GM12878 (cell line): ENCODE results near the gene PCDHB1. TPM values are rescaled to one million over a fixed set of nuclear protein-coding genes. Genes with fewer than 3 reads are reported as not detected.
"Not testable (repeated sequence)": the region's sequence is repeated elsewhere in the genome, so short reads cannot be mapped to it uniquely, and the experiment has no call there.

Experiments used
- ATAC-seq: fragments of 200-7000 bp; cut with Tn5 transposase; 3 replicates; pipeline ENCODE4 v1.9.1; 2020; ENCODE audit warnings: mild to moderate bottlenecking, moderate library complexity
- BruUV-seq: library from RNA; stranded (reverse); fragments of 400-500 nt; replicated peaks from 2 replicates; lab custom pipeline; 2021; lab: Mats Ljungman, UMichigan
- CTCF ChIA-PET: fragments of 300-600 bp; sonication (Branson Sonifier 250); formaldehyde crosslinking; extraction: SDS; loops from one replicate; lab custom pipeline; 2021; ENCODE audit warnings: inconsistent platforms; lab: Yijun Ruan, JAX
- POLR2A ChIA-PET: fragments of 350-600 bp; formaldehyde crosslinking; extraction: SDS; loops from one replicate; lab custom pipeline; 2021; ENCODE audit warnings: inconsistent platforms; lab: Charles Lee
- RAD21 ChIA-PET: fragments of 300-600 bp; sonication (Branson Sonifier 250); formaldehyde crosslinking; loops from one replicate; lab custom pipeline; 2023; ENCODE audit warnings: antibody characterized with exemption; ENCODE audit not compliant: unreplicated experiment; lab: Charles Lee
- SMC1A ChIA-PET: fragments of 300-600 bp; sonication (Branson Sonifier 250); formaldehyde crosslinking; loops from one replicate; lab custom pipeline; 2023; ENCODE audit not compliant: unreplicated experiment, uncharacterized antibody; lab: Charles Lee
- DNase-seq: peaks from one replicate; pipeline ENCODE4 v3.0.0-alpha.2; 2011; ENCODE audit warnings: low read depth, low spot score
- FAIRE-seq: peaks from 3 replicates; lab custom pipeline; 2011; peaks lifted over from hg19 to GRCh38; lab: Jason Lieb, UNC
- H2AFZ ChIP-seq: 2 replicates; pipeline ENCODE4 v1.6.0; 2011; ENCODE audit warnings: low read depth, low read length, control low read depth; ENCODE audit not compliant: control insufficient read depth
- H3K27ac ChIP-seq: 2 replicates; pipeline ENCODE4 v1.5.1; 2011; ENCODE audit warnings: control low read depth; ENCODE audit not compliant: control insufficient read depth, insufficient read depth
- H3K27me3 ChIP-seq, 2 experiments: replicated peaks in 1 of 2; 2 replicates each; pipeline versions ENCODE4 v1.6.0 to v1.6.1; 2011; ENCODE audit warnings: low read length in 1 of 2; ENCODE audit not compliant: control insufficient read depth in 2 of 2, insufficient read depth in 2 of 2
- H3K36me3 ChIP-seq, 2 experiments: 2 replicates each; pipeline ENCODE4 v1.5.1; 2011; ENCODE audit warnings: low read length in 1 of 2; ENCODE audit not compliant: control insufficient read depth in 2 of 2, insufficient read depth in 2 of 2
- H3K4me1 ChIP-seq: 2 replicates; pipeline ENCODE4 v1.6.1; 2011; ENCODE audit warnings: mild to moderate bottlenecking, low read length, moderate library complexity, mixed read lengths; ENCODE audit not compliant: control insufficient read depth, insufficient read depth
- H3K4me2 ChIP-seq: 2 replicates; pipeline ENCODE4 v1.6.0; 2011; ENCODE audit warnings: control low read depth; ENCODE audit not compliant: control insufficient read depth, insufficient read depth
- H3K4me3 ChIP-seq: fragments of 200-600 bp; sonication (generic); 2 replicates; pipeline ENCODE4 v1.5.1; 2016
- H3K79me2 ChIP-seq: 2 replicates; pipeline ENCODE4 v1.6.0; 2011; ENCODE audit warnings: low read length; ENCODE audit not compliant: control insufficient read depth, insufficient read depth
- H3K9ac ChIP-seq: 2 replicates; pipeline ENCODE4 v1.8.0; 2011; ENCODE audit warnings: low read length, control low read depth, mixed read lengths; ENCODE audit not compliant: control insufficient read depth, insufficient read depth
- H3K9me3 ChIP-seq: replicated peaks from 3 replicates; pipeline ENCODE4 v1.5.1; 2011; ENCODE audit warnings: mild to moderate bottlenecking, low read length; ENCODE audit not compliant: control insufficient read depth, insufficient read depth
- H4K20me1 ChIP-seq: 2 replicates; pipeline ENCODE4 v1.6.0; 2011; ENCODE audit not compliant: control insufficient read depth, insufficient read depth
- CREM ChIP-seq: IDR thresholded peaks from 2 replicates; pipeline ENCODE4 v1.6.1; 2014; ENCODE audit warnings: antibody characterized with exemption, low read depth
- DPF2 ChIP-seq: fragments of 450-650 bp; IDR thresholded peaks from 2 replicates; pipeline ENCODE4 v1.6.1; 2017; ENCODE audit warnings: mild to moderate bottlenecking
- ESRRA ChIP-seq: IDR thresholded peaks from 2 replicates; pipeline ENCODE4 v1.6.1; 2012; ENCODE audit warnings: mild to moderate bottlenecking, low read length, improper control_type of control experiment
- MTA3 ChIP-seq: IDR thresholded peaks from 2 replicates; pipeline ENCODE4 v1.6.1; 2012; ENCODE audit warnings: low read length, inconsistent platforms, borderline replicate concordance
- NKRF ChIP-seq: fragments of 450-650 bp; conservative IDR thresholded peaks from 2 replicates; pipeline ENCODE4 v1.6.1; 2017; ENCODE audit warnings: mild to moderate bottlenecking, moderate library complexity
- NR2C1 ChIP-seq: fragments of 450-650 bp; IDR thresholded peaks from 2 replicates; pipeline ENCODE4 v1.6.1; 2017; ENCODE audit warnings: antibody characterized with exemption, mild to moderate bottlenecking, moderate library complexity
- PAX5 ChIP-seq: IDR thresholded peaks from 2 replicates; pipeline ENCODE4 v1.6.1; 2011; ENCODE audit warnings: low read depth, low read length, borderline replicate concordance
- SIX5 ChIP-seq: IDR thresholded peaks from 2 replicates; pipeline ENCODE4 v1.6.1; 2011; ENCODE audit warnings: mild to moderate bottlenecking, low read depth, low read length, moderate library complexity; ENCODE audit not compliant: severe bottlenecking
- WGBS: methylation state at CpG from one replicate; pipeline ENCODE4 v1.1.6; 2016; ENCODE audit warnings: low lambda C conversion rate; ENCODE audit not compliant: insufficient replicate concordance, insufficient coverage; ENCODE audit errors: missing lambda C conversion rate; 5-methylcytosine and 5-hydroxymethylcytosine counted together
- in situ Hi-C: fragments of 300-500 bp; cut with MboI; formaldehyde crosslinking; loops from 9 replicates; pipeline ENCODE4 v1.14.3; 2018; ENCODE audit warnings: mixed read lengths
- intact Hi-C: fragments of 100-400 bp; cut with micrococcal nuclease; formaldehyde crosslinking; loops from one replicate; pipeline ENCODE4 v1.14.2; 2022; ENCODE audit not compliant: unreplicated experiment
- polyA plus RNA-seq, 11 experiments: library from polyadenylated mRNA; depleted of rRNA in 4 of 11; unstranded in 6 of 11; stranded (reverse) in 5 of 11; fragments of >200 nt; fragmentation: Nextera tagmentation in 4 of 11; fragmentation: Illumina TruSeq in 1 of 11; extraction: Ambion mirVana in 4 of 11; extraction: Trizol in 1 of 11; gene quantifications; 1 replicate in 1 of 11; 2 replicates in 10 of 11; pipeline versions ENCODE4 v1.2.1 to v1.2.3, GENCODE V29; 2011 to 2016; ENCODE audit warnings: inconsistent platforms in 2 of 11, missing spikeins in 2 of 11, low read depth in 1 of 11
- total RNA-seq, 4 experiments: library from RNA; depleted of rRNA in 3 of 4; stranded (reverse); fragments of >200 nt in 3 of 4; fragmentation: Illumina TruSeq in 1 of 4; extraction: Trizol in 1 of 4; gene quantifications; 2 replicates each; pipeline versions ENCODE4 v1.2.1 to v1.2.3, GENCODE V29; 2013 to 2021
- TF ChIP-seq, protein P1 (sequence below): IDR thresholded peaks from 2 replicates; pipeline ENCODE4 v1.6.1; 2011; ENCODE audit warnings: borderline replicate concordance, low read depth, mild to moderate bottlenecking, moderate library complexity, low read length; ENCODE audit not compliant: insufficient read depth, poor library complexity, severe bottlenecking
- TF ChIP-seq, protein P2 (sequence below): fragments of 450-650 bp; IDR thresholded peaks from 2 replicates; pipeline ENCODE4 v1.6.1; 2017; ENCODE audit warnings: mild to moderate bottlenecking, low read depth, inconsistent platforms; ENCODE audit not compliant: poor library complexity, severe bottlenecking

Gene PCDHB1
- total and polyA plus RNA-seq, 10 of the 15 experiments (the other 5 are each of a cell fraction or from before 2014, with no cell fraction given): not detected

DNA sequence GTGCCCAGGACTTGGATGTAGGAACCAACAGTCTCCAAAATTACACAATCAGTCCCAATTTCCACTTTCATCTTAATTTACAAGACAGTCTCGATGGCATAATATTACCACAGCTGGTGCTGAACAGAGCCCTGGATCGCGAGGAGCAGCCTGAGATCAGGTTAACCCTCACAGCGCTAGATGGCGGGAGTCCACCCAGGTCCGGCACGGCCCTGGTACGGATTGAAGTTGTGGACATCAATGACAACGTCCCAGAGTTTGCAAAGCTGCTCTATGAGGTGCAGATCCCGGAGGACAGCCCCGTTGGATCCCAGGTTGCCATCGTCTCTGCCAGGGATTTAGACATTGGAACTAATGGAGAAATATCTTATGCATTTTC is 44.1 kb downstream of the PCDHB1 start:
- WGBS: 42% methylated on average over 12 of the region's 12 CpGs
- no peak overlapping the region for H3K27ac ChIP-seq
- no TSS peak for BruUV-seq
- ATAC-seq (no peak), DNase-seq (no peak), FAIRE-seq (no peak)
- no peaks in the 10 kb centered on the region for H3K79me2 ChIP-seq
- H3K4me1 ChIP-seq: no peaks in the 10 kb centered on the region
- no peak overlapping the region for H3K4me2 ChIP-seq
- no peak overlapping the region for H2AFZ ChIP-seq
- no peak overlapping the region for H3K9ac ChIP-seq
- SMC1A ChIA-PET: no interaction called here
- CTCF ChIA-PET: interaction anchor here (0.7 kb wide), 1 partner anchor 310 kb away, joined by 3 read pairs; no protein-coding TSS in a partner anchor
- in situ Hi-C loops (no loop called here), intact Hi-C loops (no loop called here)
- no peaks in the 10 kb centered on the region for H3K36me3 ChIP-seq
- RAD21 ChIA-PET: no interaction called here
- no peak for TF ChIP-seq PAX5
- TF ChIP-seq NKRF: no peak
- TF ChIP-seq NR2C1: no peak
- TF ChIP-seq, protein P1, sequence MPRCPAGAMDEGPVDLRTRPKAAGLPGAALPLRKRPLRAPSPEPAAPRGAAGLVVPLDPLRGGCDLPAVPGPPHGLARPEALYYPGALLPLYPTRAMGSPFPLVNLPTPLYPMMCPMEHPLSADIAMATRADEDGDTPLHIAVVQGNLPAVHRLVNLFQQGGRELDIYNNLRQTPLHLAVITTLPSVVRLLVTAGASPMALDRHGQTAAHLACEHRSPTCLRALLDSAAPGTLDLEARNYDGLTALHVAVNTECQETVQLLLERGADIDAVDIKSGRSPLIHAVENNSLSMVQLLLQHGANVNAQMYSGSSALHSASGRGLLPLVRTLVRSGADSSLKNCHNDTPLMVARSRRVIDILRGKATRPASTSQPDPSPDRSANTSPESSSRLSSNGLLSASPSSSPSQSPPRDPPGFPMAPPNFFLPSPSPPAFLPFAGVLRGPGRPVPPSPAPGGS: no peak
- no peak for TF ChIP-seq MTA3
- TF ChIP-seq DPF2: no peak
- no peak for TF ChIP-seq ESRRA
- TF ChIP-seq, protein P2, sequence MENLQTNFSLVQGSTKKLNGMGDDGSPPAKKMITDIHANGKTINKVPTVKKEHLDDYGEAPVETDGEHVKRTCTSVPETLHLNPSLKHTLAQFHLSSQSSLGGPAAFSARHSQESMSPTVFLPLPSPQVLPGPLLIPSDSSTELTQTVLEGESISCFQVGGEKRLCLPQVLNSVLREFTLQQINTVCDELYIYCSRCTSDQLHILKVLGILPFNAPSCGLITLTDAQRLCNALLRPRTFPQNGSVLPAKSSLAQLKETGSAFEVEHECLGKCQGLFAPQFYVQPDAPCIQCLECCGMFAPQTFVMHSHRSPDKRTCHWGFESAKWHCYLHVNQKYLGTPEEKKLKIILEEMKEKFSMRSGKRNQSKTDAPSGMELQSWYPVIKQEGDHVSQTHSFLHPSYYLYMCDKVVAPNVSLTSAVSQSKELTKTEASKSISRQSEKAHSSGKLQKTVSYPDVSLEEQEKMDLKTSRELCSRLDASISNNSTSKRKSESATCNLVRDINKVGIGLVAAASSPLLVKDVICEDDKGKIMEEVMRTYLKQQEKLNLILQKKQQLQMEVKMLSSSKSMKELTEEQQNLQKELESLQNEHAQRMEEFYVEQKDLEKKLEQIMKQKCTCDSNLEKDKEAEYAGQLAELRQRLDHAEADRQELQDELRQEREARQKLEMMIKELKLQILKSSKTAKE: no peak
- no peak for TF ChIP-seq CREM
- no peak for TF ChIP-seq SIX5
- no peak overlapping the region for H3K4me3 ChIP-seq
- no peaks in the 10 kb centered on the region for H3K27me3 ChIP-seq
- POLR2A ChIA-PET: no interaction called here
- H3K9me3 ChIP-seq: no peaks in the 10 kb centered on the region; the same call in 2 of the 3 replicates
- H4K20me1 ChIP-seq: no peaks in the 10 kb centered on the region

DNA sequence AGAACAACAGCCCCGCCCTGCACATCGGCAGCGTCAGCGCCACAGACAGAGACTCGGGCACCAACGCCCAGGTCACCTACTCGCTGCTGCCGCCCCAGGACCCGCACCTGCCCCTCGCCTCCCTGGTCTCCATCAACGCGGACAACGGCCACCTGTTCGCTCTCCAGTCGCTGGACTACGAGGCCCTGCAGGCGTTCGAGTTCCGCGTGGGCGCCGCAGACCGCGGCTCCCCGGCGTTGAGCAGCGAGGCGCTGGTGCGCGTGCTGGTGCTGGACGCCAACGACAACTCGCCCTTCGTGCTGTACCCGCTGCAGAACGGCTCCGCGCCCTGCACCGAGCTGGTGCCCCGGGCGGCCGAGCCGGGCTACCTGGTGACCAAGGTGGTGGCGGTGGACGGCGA is 45.0 kb downstream of the PCDHB1 start:
- H3K4me1 ChIP-seq, intact Hi-C loops, H3K9ac ChIP-seq, H3K79me2 ChIP-seq, H3K36me3 ChIP-seq, H3K27me3 ChIP-seq, ATAC-seq, FAIRE-seq, DNase-seq, H2AFZ ChIP-seq, H3K27ac ChIP-seq, H4K20me1 ChIP-seq, BruUV-seq, POLR2A ChIA-PET, H3K4me2 ChIP-seq, H3K9me3 ChIP-seq, in situ Hi-C loops, SMC1A ChIA-PET, CTCF ChIA-PET, RAD21 ChIA-PET, H3K4me3 ChIP-seq: not testable (repeated sequence)
- WGBS: 66% methylated on average over 22 of the region's 46 CpGs
